K562 (cell line): ENCODE measurements around the gene ELMO1.

Experiments used
- NFATC3 ChIP-seq: fragments of 450-650 bp; IDR thresholded peaks from 2 replicates; pipeline ENCODE4 v1.6.1; 2017; ENCODE audit warnings: mild to moderate bottlenecking
- POLR2A ChIP-seq: fragments of 450-650 bp; conservative IDR thresholded peaks from 2 replicates; pipeline ENCODE4 v1.6.1; 2016
- TF ChIP-seq, protein P1 (sequence below), 3 experiments: IDR thresholded peaks in 2 of 3; conservative IDR thresholded peaks in 1 of 3; 2 replicates each; pipeline ENCODE4 v1.5.1; 2011 to 2012; ENCODE audit warnings: low read length in 3 of 3, mild to moderate bottlenecking in 3 of 3, control low read depth in 2 of 3, improper control_type of control experiment in 1 of 3, inconsistent platforms in 1 of 3, low read depth in 1 of 3, mixed read lengths in 1 of 3, moderate library complexity in 1 of 3; ENCODE audit not compliant: insufficient read depth in 2 of 3
- TF ChIP-seq, protein P2 (sequence below), 2 experiments: fragments of 450-650 bp in 1 of 2; sonication (generic) in 1 of 2; formaldehyde crosslinking in 1 of 2; IDR thresholded peaks in 1 of 2; conservative IDR thresholded peaks in 1 of 2; 2 replicates each; pipeline versions ENCODE4 v1.6.1 to v1.8.1; 2016 to 2023; ENCODE audit warnings: mild to moderate bottlenecking in 2 of 2, moderate library complexity in 2 of 2, inconsistent platforms in 1 of 2, missing genetic modification reagents in 1 of 2

DNA sequence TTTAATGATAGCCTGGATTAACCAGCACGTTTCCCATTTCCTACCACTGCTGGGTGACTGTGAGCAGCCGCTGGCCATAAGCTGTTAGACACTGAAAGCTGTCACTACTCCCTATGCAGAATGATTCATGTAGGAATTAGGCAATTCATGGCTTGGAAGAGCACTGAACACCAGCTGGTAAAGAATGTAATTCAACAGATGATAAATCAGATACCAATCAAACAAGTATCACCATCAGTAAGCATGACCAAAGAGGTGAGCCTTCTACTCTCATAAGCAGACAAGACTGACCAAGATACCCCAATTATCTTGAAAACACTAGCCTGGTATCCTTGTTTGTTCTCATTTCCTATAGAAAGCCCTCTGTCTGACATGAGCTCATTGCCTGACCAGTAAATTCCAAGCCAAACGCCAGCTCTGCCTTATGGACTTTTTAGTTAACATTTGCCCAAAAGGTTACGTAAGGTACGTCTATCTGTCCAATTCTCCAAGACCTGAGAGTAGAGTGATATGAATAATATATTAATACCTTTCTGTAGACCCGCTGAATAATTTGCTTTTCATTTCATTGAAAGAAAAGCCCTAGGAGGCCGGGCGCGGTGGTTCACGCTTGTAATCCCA is 127.7 kb downstream of the ELMO1 start:
- TF ChIP-seq NFATC3 (no peak), POLR2A (no peak)
- TF ChIP-seq, protein P1, sequence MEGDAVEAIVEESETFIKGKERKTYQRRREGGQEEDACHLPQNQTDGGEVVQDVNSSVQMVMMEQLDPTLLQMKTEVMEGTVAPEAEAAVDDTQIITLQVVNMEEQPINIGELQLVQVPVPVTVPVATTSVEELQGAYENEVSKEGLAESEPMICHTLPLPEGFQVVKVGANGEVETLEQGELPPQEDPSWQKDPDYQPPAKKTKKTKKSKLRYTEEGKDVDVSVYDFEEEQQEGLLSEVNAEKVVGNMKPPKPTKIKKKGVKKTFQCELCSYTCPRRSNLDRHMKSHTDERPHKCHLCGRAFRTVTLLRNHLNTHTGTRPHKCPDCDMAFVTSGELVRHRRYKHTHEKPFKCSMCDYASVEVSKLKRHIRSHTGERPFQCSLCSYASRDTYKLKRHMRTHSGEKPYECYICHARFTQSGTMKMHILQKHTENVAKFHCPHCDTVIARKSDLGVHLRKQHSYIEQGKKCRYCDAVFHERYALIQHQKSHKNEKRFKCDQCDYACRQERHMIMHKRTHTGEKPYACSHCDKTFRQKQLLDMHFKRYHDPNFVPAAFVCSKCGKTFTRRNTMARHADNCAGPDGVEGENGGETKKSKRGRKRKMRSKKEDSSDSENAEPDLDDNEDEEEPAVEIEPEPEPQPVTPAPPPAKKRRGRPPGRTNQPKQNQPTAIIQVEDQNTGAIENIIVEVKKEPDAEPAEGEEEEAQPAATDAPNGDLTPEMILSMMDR (IDR thresholded peaks at IDR 0.05 in 2 of 3, conservative IDR thresholded peaks at IDR 0.05 in 1 of 3; ENCODE audit: insufficient read depth in 2 of 3, low read depth in 1 of 3, low read length in 3 of 3), result no peak
- TF ChIP-seq, protein P2, sequence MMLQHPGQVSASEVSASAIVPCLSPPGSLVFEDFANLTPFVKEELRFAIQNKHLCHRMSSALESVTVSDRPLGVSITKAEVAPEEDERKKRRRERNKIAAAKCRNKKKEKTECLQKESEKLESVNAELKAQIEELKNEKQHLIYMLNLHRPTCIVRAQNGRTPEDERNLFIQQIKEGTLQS (IDR thresholded peaks at IDR 0.05), result no peak
- TF ChIP-seq, protein P2 (CRISPR knock-in tag; conservative IDR thresholded peaks at IDR 0.05), result no peak
